Measurements from ENCODE around the gene IDH3A. TPM values are rescaled to one million over a fixed set of nuclear protein-coding genes. Genes with fewer than 3 reads are reported as not detected.

The IDH3A gene
- total RNA-seq, 1 experiment from 2014 or later: 67.8 TPM

- POLR2A ChIA-PET (ENCODE audit: unreplicated experiment): no interaction called here
- H2AFZ ChIP-seq: no peak overlapping the region
- H4K20me1 ChIP-seq (ENCODE audit: insufficient read depth): no peaks in the 10 kb centered on the region
- H3K9me3 ChIP-seq (ENCODE audit: insufficient read depth, low read depth): no peaks in the 10 kb centered on the region
- peaks cover 5% of the 10 kb centered on the region for H3K4me1 ChIP-seq (replicated peaks; ENCODE audit: insufficient read depth)
- peaks cover 3% of the 10 kb centered on the region; the same call in 1 of the 2 replicates for H3K27me3 ChIP-seq (ENCODE audit: insufficient read depth, low read depth)
- TF ChIP-seq, protein P1, sequence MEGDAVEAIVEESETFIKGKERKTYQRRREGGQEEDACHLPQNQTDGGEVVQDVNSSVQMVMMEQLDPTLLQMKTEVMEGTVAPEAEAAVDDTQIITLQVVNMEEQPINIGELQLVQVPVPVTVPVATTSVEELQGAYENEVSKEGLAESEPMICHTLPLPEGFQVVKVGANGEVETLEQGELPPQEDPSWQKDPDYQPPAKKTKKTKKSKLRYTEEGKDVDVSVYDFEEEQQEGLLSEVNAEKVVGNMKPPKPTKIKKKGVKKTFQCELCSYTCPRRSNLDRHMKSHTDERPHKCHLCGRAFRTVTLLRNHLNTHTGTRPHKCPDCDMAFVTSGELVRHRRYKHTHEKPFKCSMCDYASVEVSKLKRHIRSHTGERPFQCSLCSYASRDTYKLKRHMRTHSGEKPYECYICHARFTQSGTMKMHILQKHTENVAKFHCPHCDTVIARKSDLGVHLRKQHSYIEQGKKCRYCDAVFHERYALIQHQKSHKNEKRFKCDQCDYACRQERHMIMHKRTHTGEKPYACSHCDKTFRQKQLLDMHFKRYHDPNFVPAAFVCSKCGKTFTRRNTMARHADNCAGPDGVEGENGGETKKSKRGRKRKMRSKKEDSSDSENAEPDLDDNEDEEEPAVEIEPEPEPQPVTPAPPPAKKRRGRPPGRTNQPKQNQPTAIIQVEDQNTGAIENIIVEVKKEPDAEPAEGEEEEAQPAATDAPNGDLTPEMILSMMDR (conservative IDR thresholded peaks at IDR 0.05): no peak
- no peak for TF ChIP-seq EZH2 (IDR thresholded peaks at IDR 0.05; ENCODE audit: low read depth)
- no peaks in the 10 kb centered on the region for H3K79me2 ChIP-seq (ENCODE audit: low read depth)
- H3K36me3 ChIP-seq (ENCODE audit: low read depth): no peaks in the 10 kb centered on the region
- H3K4me3 ChIP-seq: no peak overlapping the region
- H3K9me2 ChIP-seq (ENCODE audit: insufficient read depth): no peaks in the 10 kb centered on the region
- BruUV-seq (replicated peaks): no TSS peak
- no peak overlapping the region for H3K27ac ChIP-seq
- no peaks in the 10 kb centered on the region for H3F3A ChIP-seq (ENCODE audit: insufficient read depth, low read depth)
- CTCF ChIA-PET: no interaction called here
- DNase-seq: no peak
- intact Hi-C loops (cut with micrococcal nuclease; ENCODE audit: unreplicated experiment): no loop called here
- no peak overlapping the region for H3K4me2 ChIP-seq
Measured at GRCh38 chr15:78201281-78202190, 52.4 kb downstream of the IDH3A start.

DNA sequence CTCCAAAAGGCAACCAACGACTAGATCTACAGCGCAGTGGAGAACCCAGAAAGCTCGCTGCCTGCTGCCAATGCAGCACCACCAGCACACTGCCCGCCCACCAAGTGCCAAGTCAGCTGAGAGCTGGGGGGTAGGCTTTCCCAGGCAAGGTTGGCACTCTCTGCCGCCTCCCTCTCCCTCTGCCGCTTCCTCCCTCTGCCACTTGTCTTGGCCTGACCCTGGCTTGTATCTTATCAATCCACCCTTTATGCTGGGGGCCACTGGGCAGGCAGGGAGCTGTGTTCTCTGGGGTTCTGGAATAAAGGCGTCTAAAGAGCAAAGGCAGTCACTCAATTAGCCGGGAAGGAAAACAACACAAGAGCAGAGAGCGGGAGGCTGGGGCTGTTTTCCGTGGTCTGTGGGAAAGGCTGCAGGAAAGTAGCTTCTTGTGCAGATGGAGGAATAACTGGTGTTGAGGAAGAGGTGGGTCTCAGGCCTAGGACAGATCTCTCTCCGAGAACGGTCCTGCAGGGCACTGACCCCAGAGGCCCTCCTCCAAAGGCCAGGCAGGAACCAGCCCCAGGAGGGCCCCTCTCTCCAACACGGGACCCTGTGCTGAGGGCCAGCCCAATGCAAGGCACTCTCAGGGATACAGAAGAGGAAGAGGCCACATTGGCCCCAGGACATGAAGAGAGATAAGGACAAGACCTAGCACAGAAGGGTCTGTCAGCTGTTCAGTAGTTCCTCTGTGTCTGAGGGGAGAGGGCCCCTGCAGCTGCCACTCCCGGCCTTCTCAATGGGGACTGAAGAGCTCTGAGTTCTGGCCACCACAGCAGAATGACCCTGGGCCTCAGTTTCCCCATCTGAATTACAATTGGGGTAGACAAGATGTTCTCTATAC lies 54.4 kb downstream of the IDH3A start:
- Histone ChIP-seq H3K27me3 (ENCODE audit: insufficient read depth, low read depth) (peaks cover 3% of the 10 kb centered on the region; the same call in 1 of the 2 replicates), H3F3A (ENCODE audit: insufficient read depth, low read depth) (peaks cover under 1% of the 10 kb centered on the region; the same call in 1 of the 2 replicates), H3K9me2 (ENCODE audit: insufficient read depth) (no peaks in the 10 kb centered on the region), H2AFZ (no peak overlapping the region), H3K79me2 (ENCODE audit: low read depth) (no peaks in the 10 kb centered on the region), H3K27ac (no peak overlapping the region), H3K4me2 (no peak overlapping the region), H3K36me3 (ENCODE audit: low read depth) (no peaks in the 10 kb centered on the region), H3K4me1 (replicated peaks; ENCODE audit: insufficient read depth) (peaks cover 26% of the 10 kb centered on the region), H4K20me1 (ENCODE audit: insufficient read depth) (no peaks in the 10 kb centered on the region), H3K9me3 (ENCODE audit: insufficient read depth, low read depth) (no peaks in the 10 kb centered on the region), H3K4me3 (no peak overlapping the region)
- intact Hi-C loops (cut with micrococcal nuclease; ENCODE audit: unreplicated experiment): no loop called here
- no TSS peak for BruUV-seq (replicated peaks)
- ChIA-PET POLR2A (ENCODE audit: unreplicated experiment) (interaction anchor here (0.5 kb wide), 1 partner anchor 59 kb away, joined by 6 read pairs; no protein-coding TSS in a partner anchor), CTCF (interaction anchor here (0.7 kb wide), 1 partner anchor 9 kb away, joined by 3 read pairs; no protein-coding TSS in a partner anchor)
- no peak for DNase-seq
- TF ChIP-seq, protein P1 (conservative IDR thresholded peaks at IDR 0.05): no peak
